GM18858 (cell line): Measurements from ENCODE around the gene LAPTM4A.
"Not testable (repeated sequence)": the region's sequence is repeated elsewhere in the genome, so short reads cannot be mapped to it uniquely, and the experiment has no call there.

ENCODE experiments used
- ATAC-seq: cut with Tn5 transposase; IDR thresholded peaks from one replicate; pipeline ENCODE4 v1.9.1; 2021; ENCODE audit not compliant: unreplicated experiment

Gene LAPTM4A

DNA sequence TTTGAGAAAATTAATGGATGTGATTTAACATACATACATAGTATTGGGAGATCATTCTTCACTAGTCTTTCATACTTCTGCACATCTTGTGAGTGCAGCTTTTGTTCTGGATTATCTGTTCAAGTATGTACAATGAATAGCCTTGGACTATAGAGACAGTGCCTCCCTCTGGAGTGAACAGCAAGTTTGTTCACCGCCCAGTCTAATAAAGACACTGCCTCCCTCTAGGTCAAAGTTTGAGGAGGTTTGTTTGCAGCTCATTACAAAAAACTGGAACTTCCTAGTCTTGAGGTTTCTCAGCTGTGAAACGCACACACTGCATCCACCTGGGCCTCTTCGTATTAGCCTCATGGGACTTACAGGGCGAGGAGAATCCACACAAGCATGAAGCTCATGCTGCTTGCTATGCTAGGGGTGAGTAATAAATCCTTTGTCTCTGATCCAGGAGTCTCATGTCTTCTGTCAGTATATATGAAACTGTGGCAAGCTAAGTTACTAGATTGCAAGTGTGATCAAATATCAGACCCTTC is 26.0 kb upstream of the LAPTM4A start:
- no peak for ATAC-seq

DNA sequence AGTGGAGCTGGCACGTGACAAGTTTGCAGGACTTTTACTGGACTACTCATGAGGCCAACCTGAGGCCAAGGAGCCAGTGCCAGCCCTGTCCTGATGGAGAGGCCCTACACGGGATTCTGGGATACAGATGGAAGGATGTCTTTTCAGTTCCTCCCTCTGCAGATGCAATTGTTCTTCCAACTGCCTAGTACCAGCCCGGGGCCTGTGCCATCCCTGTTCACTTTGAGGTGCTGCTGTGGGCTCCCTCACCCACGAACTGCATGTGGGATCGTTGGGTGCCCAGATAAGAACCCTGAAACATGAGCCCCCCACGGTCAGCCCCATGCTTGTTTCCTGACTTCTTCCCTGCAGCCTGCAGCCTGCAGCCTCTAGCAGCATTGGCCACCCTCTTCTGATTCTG is 25.3 kb upstream of the LAPTM4A start:
- ATAC-seq, result no peak

DNA sequence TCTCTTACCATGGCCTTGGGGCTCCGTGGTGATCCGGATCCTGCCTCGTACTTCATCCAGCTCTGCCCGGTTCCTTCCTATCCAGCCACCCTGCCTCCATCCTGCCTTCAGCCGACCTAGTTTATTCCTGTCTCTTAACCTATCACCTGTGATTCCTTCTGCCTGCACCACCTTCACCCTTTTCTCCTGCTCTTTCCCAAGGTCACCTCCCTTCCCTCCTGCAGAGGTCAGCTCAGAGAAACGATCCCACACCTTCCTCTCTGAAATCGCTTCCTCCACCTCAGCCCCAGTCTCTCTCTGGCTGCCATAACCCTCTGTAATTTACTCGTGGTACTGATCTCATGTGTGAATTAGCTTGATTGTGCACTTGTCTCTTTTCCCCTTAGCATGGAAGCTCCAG is 23.5 kb upstream of the LAPTM4A start:
- ATAC-seq, result no peak

GRCh38 chr2:20074046-20074648 is 22.7 kb upstream of the LAPTM4A start:
- ATAC-seq, result not testable (repeated sequence)

GRCh38 chr2:20073460-20073859 is 22.0 kb upstream of the LAPTM4A start:
- no peak for ATAC-seq

GRCh38 chr2:20072436-20073158 is 21.2 kb upstream of the LAPTM4A start:
- ATAC-seq, result no peak

DNA sequence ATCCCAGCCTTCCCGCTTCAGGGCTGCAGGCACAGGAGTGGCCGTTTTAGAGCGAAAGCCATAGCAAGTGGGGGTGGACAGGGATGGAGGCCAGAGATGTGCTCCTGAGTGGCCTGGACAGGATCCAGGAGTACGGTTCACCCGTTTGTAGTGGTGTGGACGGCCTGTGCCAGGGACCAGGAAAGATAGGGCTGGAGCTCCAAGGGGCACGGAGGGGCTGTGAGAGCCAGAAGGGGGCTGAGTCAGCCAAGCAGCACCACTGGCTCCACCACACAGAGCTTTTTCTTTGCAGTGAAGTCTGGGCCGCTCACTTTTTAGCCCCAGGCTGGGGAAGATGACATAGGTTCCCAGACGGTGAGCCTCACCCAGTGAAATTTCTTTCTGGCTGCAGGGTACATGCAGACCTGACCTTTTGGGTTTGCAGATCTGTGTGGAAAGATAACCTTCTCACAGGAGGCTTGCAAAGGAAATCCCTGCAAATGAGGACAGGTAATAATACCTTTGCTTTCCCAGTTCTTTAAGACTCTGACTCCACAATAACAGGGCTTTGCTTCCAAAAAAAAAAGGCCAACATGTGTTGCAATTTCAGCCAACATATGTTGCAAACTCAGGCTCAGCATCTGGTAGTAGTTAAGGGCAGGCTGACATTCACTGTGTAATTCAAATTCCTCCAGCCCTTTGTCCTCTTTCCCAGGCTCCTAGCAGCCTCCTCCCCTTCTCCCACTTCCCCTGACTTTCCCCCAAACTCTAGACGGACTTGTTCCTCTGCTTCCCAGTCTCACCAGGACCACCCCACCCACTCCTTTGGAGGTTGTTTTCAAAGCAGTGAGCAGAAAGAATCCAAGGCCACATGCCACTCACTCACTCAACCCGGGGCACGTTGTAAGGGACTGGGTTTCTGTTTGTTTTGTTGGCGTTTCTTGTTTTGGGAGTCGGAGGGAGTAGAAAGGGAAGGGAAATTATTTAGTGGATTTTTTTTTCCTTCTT is 20.3 kb upstream of the LAPTM4A start:
- no peak for ATAC-seq

GRCh38 chr2:20069756-20070155 is 18.3 kb upstream of the LAPTM4A start:
- no peak for ATAC-seq

GRCh38 chr2:20067992-20068584 is 16.7 kb upstream of the LAPTM4A start:
- no peak for ATAC-seq

GRCh38 chr2:20065885-20066602 is 14.6 kb upstream of the LAPTM4A start:
- no peak for ATAC-seq

- ATAC-seq, result no peak
Measured at GRCh38 chr2:20064841-20065240, 13.4 kb upstream of the LAPTM4A start.

DNA sequence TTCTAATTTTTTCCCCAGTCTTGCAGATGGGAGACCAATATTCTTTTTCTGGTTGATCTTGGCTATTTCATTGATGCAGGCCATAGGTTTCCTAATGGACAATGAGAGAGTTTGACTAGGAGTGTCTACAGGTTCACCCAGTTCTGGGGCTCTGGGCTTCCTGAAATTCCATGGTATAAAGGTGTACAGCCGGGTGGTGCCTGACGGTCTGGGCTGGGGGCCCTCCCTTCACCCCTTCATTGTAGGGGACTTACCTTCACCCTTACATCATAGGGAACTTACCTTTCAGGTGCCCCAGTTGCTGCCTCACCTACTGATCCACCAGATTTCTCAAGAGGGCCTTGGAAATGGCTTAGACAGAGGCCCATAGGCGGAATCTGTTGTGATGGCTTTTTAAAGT is 13.0 kb upstream of the LAPTM4A start:
- no peak for ATAC-seq

DNA sequence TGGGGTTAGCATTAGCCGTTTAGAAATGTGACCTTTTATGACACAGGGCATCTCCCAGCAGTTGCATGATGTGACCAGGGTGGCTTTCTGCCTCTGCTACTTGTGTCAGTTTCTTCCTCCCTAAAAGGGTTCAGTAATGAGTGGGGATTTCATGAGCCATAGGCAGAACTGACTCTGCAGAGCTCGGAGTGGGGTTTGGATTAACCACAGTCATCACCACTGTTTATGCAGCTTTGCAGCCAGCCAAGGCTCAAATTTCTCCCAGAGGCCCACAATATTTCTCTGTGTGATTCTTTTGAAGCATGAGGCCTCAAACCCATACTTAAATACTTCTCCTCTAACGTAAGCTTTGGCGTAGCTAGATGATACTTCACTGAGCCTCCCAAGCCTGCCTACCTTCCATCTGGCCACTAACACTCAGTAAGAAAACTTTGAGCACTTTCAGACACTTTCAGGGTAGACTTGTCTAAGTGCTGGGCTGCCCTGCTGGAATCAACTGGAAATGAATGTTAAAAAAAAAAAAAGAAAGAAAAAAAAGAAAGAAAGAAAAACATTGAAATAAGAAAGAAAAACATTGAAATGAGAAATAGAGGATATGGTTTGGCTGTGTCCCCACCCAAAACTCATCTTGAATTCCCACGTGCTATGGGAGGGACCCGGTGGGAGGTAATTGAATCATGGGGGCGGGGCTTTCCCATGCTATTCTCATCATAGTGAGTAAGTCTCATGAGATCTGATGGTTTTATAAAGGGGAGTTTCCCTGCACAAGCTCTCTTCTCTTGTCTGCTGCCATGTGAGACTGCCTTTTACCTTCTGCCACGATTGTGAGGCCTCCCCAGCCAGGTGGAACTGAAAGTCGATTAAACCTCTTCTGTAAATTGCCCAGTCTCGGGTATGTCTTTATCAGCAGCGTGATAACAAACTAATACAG is 11.5 kb upstream of the LAPTM4A start:
- no peak for ATAC-seq

DNA sequence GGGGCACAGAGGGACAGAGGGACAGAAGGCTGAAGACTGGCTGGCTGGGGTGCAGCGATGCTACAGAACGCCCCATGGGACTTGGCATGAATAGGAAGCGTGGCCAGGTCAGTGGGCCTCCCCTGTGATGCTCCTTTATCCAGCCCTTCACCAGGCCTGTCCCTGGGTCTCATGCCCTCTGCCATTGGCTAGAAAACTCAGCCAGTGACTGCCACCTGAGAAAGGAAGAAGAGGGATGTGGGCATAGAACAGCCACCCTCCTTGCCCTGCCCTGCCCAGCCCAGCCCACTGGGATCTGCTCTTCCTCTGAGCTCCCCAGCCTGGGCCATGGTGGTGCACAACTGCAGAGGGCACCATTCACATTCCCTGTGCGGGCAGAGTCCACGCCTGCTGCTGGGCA is 10.5 kb upstream of the LAPTM4A start:
- ATAC-seq, result no peak

DNA sequence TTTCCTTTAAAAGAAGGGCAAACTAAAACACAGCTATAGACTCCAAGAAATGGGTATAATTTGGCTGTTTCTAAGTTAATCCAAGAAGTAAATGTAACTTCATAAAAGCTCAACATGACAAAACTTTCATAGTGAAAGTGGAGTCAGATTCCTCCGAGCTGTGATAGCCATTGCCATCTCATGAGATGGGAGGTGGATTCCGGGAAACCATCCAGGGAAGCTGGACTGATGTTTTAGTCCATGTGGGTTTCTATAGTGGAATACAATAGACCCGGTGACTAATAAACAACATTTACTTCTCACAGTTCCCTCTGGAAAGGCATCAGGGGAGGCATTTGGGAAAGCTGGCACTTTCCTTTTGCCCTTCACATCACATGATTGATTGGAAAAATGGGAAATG is 10.0 kb upstream of the LAPTM4A start:
- no peak for ATAC-seq

DNA sequence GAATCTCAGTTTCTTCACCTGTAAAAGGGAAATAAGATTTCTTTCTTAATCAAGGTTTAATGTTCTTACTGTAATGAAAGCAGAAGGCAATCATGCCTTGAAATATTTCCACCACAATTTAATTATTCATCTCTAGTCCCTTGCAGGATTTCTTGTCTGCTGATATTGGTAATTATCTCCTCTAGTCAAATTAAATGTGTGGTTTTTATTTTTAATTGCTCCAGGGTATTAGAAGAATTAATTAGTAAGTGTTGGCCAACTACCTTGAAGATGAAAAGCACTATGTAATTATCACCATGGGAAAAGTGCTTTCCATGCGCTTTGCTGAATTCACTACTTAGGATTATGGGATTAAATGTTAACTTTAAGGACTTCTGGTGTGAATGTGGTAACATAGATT is 8.7 kb upstream of the LAPTM4A start:
- ATAC-seq, result no peak

- ATAC-seq, result no peak
Measured at GRCh38 chr2:20057268-20057667, 5.8 kb upstream of the LAPTM4A start.

DNA sequence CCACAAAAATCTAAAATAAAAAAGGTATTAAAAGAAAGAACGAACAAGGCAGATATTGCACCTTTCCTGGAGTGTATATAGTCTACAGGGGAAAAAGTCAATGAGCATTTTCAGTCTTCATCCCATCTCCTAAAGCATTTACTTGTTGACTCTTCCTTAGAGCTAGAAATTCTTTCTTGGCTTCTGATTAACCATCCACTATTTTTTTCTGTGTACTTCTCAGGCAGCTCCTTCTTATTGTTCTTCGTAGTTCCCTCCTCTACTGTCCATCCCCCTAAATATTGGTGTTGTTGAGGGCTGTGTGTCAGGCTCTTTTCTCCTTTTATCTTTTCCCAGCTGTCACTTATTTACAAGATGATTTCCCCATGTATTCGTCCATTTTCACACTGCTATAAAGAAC is 3.5 kb upstream of the LAPTM4A start:
- no peak for ATAC-seq

DNA sequence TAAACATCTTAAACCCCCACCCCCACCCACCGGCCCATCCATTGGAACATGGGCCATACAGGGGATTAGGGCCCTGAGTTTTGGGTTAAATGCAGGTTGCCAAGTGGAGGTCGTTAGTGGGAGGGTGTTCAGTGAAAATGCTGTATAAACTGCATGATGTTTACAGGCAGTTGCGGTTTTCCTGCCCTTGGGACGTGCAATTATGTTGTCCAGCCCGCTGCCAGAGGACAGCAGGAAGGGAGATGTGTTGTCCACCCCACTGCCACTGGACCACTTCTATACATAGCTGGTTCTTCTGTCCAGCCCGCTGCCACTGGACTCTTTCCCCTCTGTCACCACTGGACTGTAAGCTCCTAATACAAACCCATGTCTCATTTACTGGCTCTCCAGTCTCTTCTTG is 2.7 kb upstream of the LAPTM4A start:
- no peak for ATAC-seq
